NK-92 treated with Interleukin-12 subunit alpha and Interleukin-12 subunit beta, amount 100 ng/mL, for 24 hours (cell line): Measurements from ENCODE around the gene GPHA2.
"Not testable (repeated sequence)": the region's sequence is repeated elsewhere in the genome, so short reads cannot be mapped to it uniquely, and the experiment has no call there.

Experiments
- DNase-seq: peaks from one replicate; lab custom pipeline; 2025; lab: John Stamatoyannopoulos, UW

Gene GPHA2, protein sequence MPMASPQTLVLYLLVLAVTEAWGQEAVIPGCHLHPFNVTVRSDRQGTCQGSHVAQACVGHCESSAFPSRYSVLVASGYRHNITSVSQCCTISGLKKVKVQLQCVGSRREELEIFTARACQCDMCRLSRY

DNA sequence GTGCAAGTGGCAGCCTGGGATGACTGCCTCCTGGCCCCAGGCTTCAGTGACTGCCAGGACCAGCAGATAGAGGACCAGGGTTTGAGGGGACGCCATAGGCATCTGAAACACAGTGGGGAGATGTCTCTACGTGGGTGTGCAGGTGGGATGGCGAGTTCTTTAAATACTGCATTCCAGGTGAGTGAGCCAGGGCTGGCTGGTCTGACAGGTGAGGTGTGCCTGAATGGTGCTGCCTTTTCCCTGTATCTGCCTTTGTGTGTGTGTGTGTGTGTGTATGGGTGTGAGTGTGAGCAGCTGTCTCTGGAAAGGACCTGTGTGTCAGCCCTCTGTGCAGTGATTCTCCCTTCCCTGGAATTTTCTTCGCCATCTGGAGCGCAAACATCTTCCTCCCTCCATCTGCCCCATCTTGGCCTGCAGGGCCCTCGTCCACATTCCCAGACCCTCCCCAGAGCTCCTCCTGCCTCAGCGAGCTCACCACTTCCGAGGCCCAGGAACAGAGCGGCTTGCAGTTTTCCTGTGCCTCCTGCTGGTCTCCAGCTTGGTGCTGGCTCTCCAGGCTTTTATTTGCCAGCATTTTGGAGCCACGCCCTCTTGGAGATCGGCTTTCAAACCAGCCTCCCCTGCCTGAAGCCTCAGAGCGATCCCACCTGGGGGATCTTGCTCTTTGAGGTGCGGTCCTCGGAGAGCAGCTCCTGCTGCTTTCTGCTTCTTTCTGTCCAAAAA is at the start of gene GPHA2:
Gene GPHA2, minus strand, starts transcription at position 535 of the 723 bp plus-strand sequence. Its CDS starts 433 bp downstream, at position 102.
- DNase-seq = no peak

DNA sequence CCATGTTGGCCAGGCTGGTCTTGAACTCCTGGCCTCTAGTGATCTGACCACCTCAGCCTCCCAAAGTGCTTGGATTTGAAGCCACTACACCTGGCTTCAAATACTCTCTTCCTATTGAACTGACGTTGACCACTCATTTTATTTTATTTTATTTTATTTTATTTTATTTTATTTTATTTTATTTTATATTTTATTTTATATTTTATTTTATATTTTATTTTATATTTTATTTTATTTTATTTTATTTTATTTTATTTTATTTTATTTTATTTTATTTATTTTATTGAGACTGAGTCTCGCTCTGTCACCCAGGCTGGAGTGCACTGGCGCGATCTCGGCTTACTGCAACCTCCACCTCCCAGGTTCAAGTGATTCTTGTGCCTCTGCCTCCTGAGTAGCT is 47.6 kb upstream of the GPHA2 start:
- not testable (repeated sequence) for DNase-seq

DNA sequence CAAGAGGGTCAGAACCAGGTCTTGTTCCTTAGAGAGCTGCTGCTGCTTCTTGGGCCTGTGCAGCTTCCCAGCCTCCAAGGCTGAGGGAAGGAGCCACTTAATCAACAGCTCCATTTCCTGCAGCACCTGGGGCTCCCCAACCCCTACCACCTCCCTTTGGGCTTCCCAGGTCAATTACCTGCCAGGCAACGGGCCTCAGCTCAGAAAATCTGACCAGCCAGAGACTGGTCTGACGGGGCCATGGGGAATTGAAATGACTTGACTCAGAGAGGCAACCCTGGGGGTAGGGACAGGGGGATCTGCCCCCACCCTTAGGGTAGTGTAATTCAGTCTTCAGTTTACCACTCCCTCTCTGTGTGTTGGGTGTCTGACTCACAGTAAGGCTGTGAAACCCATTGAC is 41.0 kb upstream of the GPHA2 start:
- DNase-seq = no peak

DNA sequence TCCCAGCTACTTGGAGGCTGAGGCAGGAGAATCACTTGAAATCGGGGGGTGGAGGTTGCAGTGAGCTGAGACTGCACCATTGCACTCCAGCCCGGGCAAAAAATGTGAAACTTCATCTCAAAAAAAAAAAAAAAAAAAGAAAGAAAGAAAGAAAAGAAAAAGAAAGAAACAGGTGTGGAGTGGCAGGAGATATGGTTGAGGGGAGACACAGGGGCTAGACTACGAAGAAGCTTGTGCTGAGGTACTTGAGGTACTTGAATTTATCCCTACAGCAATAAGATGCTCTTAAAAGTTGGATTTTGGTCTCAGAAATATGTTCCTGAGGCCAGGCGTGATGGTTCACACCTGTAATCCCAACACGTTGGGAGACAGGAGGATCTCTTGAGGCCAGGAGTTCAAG is 38.4 kb upstream of the GPHA2 start:
- DNase-seq = no peak

DNA sequence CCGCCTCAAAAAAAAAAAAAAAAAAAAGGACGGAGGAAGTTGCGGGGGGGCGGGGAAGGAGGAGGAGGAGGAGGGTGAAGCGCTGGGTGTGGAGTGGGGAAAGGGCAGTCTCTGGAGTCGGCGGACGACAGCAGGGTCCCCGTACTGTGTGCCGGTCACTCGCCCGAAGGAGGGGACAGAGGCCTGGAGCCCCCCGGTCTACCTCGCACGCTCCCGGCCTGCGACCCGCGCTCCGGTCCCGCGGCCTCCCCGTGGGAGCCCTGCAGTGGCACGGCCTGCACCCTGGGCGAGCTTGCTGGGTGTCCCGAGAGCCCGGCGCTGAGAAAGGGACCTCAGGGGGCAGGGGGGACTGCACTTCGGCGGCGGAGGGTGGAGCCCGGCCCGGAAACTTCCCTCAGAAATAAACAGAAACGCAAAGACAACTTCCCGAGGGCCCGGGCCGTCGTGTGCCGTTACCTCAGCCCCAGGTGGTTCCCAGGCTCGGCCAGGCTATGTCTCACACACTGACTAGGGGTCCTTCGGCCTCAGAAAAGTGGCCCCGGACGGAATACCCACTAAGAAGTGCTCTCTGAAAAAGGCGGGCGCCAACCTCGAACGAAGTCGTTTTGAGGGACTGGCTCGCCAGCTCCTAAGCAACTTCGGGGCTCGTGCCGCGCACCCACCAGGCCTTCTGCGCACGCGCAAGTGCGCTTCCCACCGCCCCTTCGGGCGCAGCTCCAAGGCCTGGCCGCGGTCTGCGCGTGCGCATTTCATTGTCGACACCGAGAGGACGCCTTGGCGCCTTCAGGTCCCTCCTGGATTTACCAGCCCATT is 35.9 kb upstream of the GPHA2 start, which contains the start of gene MAJIN:
Gene MAJIN, minus strand, starts transcription at position 688 of the 813 bp plus-strand sequence. CDS start 12,703 bp downstream, outside the sequence.
- DNase-seq = no peak

DNA sequence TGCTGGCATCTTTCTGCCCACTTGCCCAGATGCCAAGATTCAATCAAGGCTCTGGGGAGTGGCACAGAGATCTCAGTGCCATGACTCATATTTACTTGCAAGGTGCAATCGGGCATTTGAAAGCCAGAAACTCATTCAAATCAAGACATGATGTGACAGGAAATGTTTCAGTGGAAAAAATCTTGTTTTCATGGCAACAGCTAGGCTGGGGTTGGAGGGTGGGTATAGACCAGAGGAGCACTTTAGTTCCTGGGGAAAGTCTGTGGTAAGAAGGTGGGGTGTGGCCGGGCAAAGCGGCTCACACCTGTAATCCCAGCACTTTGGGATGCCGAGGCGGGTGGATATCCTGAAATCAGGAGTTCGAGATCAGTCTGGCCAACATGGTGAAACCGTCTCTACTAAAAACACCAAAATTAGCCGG is 35.0 kb upstream of the GPHA2 start:
- DNase-seq = no peak

DNA sequence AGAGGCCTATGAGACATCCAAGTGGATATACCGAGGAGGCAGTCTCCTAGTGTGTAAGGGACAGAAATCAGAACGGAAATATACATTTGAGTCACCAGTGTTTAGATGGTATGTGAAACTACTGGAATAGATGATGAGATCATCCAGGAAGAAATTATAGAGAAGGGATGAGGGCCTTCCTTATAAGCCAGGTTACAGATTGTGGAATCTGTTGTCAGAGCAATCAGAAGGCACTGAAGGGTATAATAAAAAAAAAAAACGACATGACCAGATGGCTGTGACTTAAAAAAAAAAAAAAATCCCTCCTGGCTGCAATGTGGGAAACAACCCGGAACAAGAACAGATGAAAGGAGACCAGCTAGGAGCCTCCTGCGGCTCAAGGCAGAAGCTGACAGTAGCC is 33.5 kb upstream of the GPHA2 start:
- no peak for DNase-seq

DNA sequence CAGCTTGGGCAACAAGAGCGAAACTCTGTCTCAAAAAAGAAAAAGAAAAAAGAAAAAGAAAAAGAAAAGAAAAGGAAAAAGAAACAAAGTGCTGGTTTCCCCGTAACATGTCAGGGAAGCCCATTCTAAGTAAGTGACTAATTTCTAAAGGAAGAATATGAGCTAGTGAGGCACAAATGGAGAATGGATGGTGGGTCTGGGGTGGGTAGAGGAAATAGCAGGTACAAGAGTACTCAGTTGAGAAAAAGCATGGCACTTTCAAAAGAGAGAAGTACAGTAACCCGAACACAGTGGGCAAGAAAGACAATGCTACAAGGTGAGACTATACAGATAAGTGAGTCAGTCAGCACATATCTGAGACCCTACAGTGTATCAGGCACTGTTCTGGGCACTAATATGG is 31.7 kb upstream of the GPHA2 start:
- DNase-seq = no peak

DNA sequence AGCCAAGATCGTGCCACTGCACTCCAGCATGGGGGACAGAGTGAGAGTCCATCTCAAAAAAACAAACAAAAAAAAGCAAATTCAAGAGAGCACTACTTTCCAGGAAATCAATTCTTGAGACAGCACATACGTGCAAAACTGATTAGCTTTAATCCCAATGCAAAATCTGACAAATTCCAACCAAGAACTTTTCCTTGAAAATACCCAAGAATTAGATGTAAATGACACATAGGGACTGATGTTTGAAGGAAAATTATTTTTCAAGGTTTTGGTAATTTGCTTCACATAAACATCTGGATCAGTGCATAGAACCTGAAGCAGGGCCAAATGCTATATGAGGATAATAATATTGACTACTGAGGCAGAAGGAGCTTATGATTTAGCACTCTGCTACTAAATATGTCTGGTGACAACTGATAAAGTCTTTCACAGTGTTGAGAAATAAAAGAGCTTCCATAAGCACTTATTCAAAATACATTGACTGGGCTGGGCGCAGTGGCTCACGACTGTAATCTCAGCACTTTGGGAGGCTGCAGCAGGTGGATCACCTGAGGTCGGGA is 27.5 kb upstream of the GPHA2 start:
- DNase-seq = no peak

DNA sequence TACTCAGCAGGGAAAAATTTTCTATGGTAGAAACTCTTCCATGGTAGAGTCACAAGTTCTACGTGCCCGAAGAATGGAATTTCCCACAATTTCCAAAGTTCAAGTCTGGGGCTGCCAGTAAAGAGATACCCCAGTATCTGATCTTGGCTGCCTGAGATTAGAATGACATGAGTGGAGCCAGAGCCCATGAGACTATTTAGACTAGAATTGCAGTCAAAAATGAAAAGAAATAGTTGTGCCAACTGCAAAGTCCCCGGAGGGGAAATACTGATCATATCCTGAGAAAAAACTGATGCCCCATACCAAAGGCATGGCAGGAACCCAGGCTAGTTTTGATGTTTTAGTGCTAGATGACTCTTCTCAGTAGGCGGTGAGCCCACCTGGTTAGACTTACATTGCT is 25.0 kb upstream of the GPHA2 start:
- no peak for DNase-seq

DNA sequence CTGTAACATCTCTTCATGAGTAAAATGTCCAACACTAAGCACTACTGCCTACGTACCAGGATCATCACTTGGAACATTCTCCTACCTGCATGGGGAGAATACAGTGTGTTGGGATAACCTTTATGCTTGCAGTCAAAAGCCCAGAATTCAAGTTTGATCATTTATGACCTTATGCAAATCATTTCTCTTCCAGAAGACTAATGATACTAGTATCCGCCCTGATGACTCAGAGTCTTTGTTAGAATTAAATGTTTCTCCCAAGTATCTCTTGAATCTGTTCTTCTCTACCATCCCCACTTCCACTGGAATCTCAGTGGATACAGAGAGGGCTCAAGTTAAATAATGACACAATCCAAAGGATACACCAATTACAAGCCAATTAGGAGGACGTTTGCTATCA is 23.8 kb upstream of the GPHA2 start:
- DNase-seq = no peak

DNA sequence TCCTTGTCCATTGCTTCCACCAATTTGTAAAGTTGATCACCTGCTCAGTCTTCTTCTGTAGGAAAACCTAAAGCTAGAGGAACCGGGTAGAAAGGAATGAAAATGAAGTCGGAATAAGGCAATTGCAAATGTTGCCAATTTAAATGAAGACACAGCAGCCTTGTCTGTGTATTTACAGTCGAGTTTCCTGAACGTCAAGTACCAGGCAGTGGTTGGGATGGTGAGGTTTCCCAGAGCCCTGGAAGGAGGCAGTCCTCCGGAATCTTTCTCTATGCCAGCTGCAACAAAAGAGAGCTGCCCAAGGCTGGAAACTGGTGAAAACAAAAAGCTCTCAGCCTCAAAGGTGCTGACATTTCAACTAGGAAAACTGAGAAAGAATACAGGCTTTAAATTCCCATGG is 18.5 kb upstream of the GPHA2 start:
- DNase-seq = no peak

DNA sequence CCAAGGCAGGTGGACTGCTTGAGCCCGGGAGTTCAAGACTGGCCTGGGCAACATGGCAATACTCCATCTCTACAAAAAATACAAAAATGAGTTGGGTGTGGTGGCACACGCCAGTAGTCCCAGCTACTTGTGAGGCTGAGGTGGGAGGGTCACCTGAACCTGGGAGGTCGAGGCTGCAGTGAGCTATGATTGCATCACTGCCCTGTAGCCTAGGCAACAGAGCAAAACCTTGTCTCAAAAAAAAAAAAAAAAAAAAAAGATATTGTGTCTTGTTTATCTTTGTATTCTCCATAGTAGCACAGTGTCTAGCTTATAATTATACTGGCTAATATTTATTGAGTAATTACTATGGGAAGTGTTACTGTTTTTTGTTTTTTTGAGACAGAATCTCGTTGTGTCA is 15.8 kb upstream of the GPHA2 start:
- DNase-seq = no peak

DNA sequence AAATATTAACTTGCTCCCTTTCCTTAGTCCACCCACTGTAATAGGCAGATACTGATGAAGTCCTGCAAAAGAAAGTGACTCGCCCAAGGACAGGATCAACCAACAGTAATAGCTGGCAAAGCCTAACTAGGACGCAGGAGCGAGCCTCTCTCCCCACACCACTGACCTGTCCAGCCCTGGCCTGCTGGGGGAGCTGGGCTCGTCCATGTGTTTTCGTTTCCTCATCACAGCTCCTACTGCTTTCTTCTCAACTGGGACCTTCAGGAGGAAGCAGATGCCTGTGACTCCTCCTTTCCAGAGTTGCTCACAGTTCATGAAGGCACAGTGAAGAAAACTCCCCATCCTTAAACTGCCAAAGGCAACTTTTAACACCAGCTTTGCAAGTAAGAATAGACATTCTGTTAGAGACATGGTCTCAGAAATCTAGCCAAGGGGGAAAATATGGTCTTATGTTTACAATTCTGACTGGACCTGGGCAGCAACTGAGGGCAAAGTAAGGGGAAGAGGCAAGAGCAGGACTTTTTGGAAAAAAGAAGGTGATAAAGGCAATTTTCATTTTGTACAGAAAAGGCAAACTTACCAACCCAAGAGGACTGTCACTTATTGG is 11.6 kb upstream of the GPHA2 start:
- DNase-seq = no peak

DNA sequence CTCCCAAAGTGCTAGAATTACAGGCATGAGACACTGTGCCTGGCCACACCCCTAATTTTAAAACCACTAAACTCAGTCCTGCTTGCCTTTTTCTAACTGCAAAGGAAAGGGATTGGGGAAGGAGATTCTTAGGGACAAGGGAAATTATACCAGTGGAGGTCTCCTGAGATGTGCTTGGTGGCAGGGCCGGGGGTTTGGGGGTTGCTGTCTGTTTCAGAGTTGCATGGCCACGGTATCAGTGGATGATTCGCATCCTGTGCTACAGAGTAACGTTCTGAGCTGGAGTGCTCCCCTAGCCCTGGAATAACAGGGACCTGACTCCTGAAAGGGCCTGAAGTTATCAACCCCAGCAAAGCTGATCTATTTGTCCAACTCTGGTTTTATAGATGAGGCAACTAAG is 846 bp upstream of the GPHA2 start:
- DNase-seq = no peak

DNA sequence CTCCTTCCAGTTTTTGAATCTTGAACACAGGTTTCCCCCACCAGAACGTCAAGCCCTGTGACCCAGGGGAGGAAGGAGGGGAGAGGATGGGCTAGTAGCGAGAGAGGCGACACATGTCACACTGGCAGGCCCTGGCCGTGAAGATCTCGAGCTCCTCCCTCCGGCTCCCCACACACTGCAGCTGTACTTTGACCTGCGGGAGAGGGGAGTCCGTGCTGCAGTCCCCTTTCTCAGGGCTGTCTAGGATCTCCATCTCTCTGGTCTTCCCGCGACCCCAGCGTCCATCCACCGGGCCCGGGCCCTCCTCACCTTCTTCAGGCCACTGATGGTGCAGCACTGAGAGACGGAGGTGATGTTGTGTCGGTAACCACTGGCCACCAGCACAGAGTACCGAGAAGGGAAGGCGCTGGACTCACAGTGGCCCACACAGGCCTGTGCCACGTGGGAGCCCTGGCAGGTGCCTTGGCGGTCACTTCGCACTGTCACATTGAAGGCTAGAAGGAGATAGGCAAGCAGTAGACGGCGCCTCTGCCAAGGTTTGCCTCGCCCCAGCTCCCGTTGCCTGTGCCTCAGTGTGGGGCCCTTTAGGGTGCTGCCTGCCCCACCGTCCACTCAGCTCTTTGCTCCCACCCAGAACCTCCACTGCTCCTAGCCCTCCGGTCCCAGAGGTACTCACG is 873 bp downstream of the GPHA2 start:
- DNase-seq = no peak

DNA sequence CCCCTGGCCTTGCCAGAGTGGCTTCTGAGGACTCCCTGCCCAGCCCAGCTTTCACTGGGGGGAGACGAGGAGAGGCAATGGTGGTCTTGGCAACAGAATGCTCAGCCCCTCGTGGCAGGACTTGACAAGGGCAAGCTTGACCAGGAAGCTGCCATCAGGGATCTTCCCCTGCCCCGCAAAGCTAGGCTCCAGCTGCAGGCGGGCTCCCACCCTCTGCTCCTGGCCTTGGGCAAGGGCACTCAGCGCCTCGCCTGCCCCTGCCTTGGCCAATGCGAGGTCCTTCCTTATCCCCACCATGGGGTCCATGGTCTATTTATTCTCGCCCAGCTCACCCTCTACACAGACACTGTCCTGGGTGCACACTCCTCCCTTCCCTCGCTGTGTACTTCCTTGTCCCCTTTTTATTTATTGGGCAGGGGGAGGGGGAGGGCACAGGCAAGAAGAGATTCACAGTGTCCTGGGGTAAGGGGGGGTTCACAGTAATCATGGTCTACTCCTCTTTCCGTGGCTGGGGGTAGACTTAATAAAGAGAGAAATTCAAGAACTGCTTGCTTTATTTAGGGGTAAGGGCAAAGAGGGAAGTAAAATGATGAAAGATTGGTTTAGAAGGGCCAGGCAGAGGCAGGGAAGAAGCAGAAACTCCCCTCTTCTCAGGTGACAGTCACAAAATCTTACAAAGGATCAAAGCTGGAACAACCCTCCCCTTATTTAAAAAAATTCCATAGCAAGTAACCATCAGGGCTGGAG is 1.6 kb downstream of the GPHA2 start:
- no peak for DNase-seq

DNA sequence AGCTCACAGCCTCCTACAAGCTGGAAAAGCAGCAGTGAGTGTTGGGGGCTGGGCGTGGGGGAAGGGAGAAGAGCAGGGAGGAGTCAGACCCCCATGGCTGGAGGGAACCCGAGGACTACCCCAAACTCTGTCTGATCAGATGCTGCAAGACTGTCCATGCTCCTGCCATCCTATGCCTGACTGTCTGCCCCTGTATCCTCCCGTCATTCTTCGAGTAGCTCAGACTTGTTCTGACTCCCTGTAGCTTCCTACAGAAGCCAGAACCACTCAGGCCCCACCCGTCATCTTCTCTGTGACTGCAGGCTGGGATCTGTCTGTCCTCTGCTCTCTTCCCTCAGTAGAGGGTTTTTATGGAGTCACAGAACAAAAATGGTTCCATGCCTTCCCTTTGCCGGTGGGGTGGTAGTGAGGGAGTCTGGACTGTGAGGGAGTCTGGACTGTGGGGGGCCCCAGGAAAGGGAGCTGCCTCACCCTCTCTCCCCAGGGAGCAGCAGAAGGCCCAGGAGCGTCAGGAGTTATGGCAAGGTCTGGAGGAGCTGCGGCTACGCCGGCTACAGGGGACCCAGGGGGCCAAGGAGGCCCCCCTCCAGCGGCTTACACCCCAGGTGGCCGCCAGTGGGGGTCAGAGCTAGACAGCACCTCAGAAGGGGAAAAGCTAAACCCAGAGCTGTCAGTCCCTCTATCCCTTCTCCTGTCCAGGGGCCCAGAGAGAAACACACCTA is 2.3 kb downstream of the GPHA2 start:
- no peak for DNase-seq

DNA sequence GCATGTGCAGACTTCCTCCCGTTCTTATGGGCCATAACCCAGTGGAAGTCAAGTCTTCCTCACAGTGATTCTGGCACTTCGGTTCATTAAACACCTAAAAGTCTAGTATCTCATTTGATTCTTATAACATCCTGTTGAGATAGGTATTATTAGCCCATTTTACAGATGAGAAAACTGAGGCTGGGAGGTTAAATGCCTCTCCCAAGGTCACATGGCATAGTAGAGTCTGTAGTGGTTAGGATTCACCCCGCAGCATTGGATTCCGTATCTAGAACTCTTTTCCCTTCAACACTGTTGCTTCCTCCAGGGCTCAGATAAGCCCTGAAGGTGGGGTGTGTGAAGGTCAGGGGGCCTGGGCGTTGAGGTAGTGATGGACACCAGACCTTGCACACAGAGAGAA is 3.4 kb downstream of the GPHA2 start:
- no peak for DNase-seq

DNA sequence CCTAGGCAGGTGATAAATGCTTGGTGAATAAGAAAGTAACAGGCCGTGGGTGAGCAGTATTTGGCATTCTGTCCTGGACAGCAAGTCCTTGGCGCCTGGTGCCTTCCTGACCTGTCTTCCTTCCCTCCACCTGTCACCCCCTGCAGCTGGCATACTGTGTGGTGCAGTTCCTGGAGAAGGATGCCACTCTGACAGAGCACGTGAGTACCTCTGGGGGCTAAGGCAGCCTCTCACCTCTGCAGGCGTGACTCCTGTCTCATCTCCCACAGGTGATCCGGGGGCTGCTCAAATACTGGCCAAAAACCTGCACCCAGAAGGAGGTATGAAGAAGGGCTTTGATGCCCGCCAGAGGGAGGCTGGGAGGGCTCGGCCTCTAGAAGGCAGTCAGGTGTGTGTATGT is 4.4 kb downstream of the GPHA2 start:
- no peak for DNase-seq
